DOHH2 (cell line): ENCODE measurements around the gene CACNA1D.

Source experiments
- H3F3A ChIP-seq: fragments of 200-600 bp; sonication (generic), shearing (Covaris generic); 2 replicates; pipeline ENCODE4 v1.6.0; 2016; ENCODE audit warnings: antibody characterized with exemption, mild to moderate bottlenecking; ENCODE audit not compliant: control insufficient read depth, insufficient read depth
- H3K27ac ChIP-seq: fragments of 200-600 bp; sonication (generic); 2 replicates; pipeline ENCODE4 v1.5.1; 2014; ENCODE audit warnings: low read depth, mild to moderate bottlenecking, low read length, moderate library complexity
- H3K27me3 ChIP-seq: fragments of 200-600 bp; sonication (generic); 2 replicates; pipeline ENCODE4 v1.6.1; 2014; ENCODE audit warnings: mild to moderate bottlenecking, low read length, mixed read lengths; ENCODE audit not compliant: control insufficient read depth
- H3K36me3 ChIP-seq: fragments of 200-600 bp; sonication (generic); 2 replicates; pipeline ENCODE4 v1.6.1; 2014; ENCODE audit warnings: mild to moderate bottlenecking, low read length, moderate library complexity, mixed read lengths; ENCODE audit not compliant: control insufficient read depth
- H3K4me1 ChIP-seq: fragments of 200-600 bp; sonication (generic); 2 replicates; pipeline ENCODE4 v1.6.1; 2014; ENCODE audit warnings: mild to moderate bottlenecking, low read length, mixed read lengths; ENCODE audit not compliant: control insufficient read depth
- H3K4me2 ChIP-seq: fragments of 200-600 bp; sonication (generic); 2 replicates; pipeline ENCODE4 v1.6.0; 2014; ENCODE audit warnings: mild to moderate bottlenecking, low read length, moderate library complexity
- H3K4me3 ChIP-seq: fragments of 200-600 bp; sonication (generic); 2 replicates; pipeline ENCODE4 v1.5.1; 2014; ENCODE audit warnings: mild to moderate bottlenecking, low read length, mixed read lengths
- H3K79me2 ChIP-seq: fragments of 200-600 bp; sonication (generic); 2 replicates; pipeline ENCODE4 v1.6.1; 2014; ENCODE audit warnings: mild to moderate bottlenecking, low read length, mixed read lengths; ENCODE audit not compliant: control insufficient read depth
- H3K9me2 ChIP-seq: fragments of 200-600 bp; sonication (generic); replicated peaks from 2 replicates; pipeline ENCODE4 v1.6.1; 2014; ENCODE audit warnings: mild to moderate bottlenecking, low read length, mixed read lengths; ENCODE audit not compliant: control insufficient read depth
- H3K9me3 ChIP-seq: fragments of 200-600 bp; sonication (generic); 2 replicates; pipeline ENCODE4 v1.6.1; 2014; ENCODE audit warnings: antibody characterized with exemption, low read length, mixed read lengths; ENCODE audit not compliant: control insufficient read depth, insufficient read depth
- H4K20me1 ChIP-seq: fragments of 200-600 bp; sonication (generic); 2 replicates; pipeline ENCODE4 v1.6.0; 2014; ENCODE audit warnings: low read depth, mild to moderate bottlenecking, antibody characterized with exemption, low read length, moderate library complexity; ENCODE audit not compliant: control insufficient read depth, insufficient read depth
- EZH2phosphoT487 ChIP-seq: fragments of 200-600 bp; sonication (generic); IDR thresholded peaks from 2 replicates; pipeline ENCODE4 v1.6.1; 2017; ENCODE audit warnings: borderline replicate concordance, mild to moderate bottlenecking, antibody characterized with exemption, low read length, moderate library complexity, mixed read lengths
- TF ChIP-seq, protein P1 (sequence below): fragments of 200-600 bp; sonication (generic); IDR thresholded peaks from one replicate; pipeline ENCODE4 v1.5.1; 2014; ENCODE audit warnings: antibody characterized with exemption, mild to moderate bottlenecking, low read depth, low read length; ENCODE audit not compliant: poor library complexity, severe bottlenecking

Gene CACNA1D

DNA sequence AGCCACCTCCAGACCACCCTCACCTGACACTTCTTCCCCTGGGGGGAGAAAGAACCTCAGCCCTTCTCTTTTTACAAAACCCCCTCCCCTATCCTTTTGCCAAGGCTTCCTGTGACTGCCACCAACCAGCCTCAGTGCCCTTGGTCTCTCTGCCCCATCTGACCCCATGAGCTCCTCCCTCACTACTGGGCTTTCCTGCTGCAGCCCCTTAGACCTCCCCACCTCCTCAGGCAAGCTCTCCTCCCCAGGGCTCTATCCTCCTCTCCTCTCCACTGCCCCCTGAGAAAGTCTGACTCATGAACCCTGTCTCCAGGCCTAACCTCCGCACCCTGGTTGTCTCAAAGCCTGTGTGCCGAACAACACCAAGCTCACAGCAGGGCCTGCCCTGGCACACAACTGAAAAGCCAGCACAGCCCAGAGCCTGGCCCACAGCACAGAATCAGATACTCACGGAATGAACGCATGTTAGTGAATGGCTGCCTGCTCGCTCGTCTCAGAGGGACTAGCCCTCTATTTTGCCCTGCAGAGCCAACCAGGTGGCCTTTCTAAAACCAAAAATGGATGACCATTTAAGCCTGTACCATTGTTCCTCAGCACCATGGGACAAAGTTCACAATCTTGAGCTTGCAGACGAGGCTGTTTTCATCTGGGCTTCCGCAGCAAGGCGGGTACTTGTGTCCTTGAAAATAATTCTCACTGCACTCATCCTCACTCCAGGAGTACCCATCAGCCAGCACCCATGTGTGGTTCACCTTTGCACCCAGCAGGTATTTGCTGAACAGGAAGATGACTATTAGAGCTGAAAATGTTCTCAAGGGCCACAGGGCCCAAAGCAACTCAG is 350.1 kb downstream of the CACNA1D start:
- no peak overlapping the region for H3K4me2 ChIP-seq
- no peaks in the 10 kb centered on the region for H3K9me3 ChIP-seq
- no peaks in the 10 kb centered on the region for H3K9me2 ChIP-seq
- H3K27ac ChIP-seq, result no peak overlapping the region
- peaks cover 51% of the 10 kb centered on the region for H3K27me3 ChIP-seq
- no peaks in the 10 kb centered on the region for H4K20me1 ChIP-seq
- TF ChIP-seq EZH2phosphoT487, result no peak
- TF ChIP-seq, protein P1, sequence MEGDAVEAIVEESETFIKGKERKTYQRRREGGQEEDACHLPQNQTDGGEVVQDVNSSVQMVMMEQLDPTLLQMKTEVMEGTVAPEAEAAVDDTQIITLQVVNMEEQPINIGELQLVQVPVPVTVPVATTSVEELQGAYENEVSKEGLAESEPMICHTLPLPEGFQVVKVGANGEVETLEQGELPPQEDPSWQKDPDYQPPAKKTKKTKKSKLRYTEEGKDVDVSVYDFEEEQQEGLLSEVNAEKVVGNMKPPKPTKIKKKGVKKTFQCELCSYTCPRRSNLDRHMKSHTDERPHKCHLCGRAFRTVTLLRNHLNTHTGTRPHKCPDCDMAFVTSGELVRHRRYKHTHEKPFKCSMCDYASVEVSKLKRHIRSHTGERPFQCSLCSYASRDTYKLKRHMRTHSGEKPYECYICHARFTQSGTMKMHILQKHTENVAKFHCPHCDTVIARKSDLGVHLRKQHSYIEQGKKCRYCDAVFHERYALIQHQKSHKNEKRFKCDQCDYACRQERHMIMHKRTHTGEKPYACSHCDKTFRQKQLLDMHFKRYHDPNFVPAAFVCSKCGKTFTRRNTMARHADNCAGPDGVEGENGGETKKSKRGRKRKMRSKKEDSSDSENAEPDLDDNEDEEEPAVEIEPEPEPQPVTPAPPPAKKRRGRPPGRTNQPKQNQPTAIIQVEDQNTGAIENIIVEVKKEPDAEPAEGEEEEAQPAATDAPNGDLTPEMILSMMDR, result no peak
- no peaks in the 10 kb centered on the region for H3K36me3 ChIP-seq
- H3K79me2 ChIP-seq, result no peaks in the 10 kb centered on the region
- H3F3A ChIP-seq, result no peaks in the 10 kb centered on the region
- H3K4me3 ChIP-seq, result no peak overlapping the region
- H3K4me1 ChIP-seq, result peaks cover 10% of the 10 kb centered on the region

DNA sequence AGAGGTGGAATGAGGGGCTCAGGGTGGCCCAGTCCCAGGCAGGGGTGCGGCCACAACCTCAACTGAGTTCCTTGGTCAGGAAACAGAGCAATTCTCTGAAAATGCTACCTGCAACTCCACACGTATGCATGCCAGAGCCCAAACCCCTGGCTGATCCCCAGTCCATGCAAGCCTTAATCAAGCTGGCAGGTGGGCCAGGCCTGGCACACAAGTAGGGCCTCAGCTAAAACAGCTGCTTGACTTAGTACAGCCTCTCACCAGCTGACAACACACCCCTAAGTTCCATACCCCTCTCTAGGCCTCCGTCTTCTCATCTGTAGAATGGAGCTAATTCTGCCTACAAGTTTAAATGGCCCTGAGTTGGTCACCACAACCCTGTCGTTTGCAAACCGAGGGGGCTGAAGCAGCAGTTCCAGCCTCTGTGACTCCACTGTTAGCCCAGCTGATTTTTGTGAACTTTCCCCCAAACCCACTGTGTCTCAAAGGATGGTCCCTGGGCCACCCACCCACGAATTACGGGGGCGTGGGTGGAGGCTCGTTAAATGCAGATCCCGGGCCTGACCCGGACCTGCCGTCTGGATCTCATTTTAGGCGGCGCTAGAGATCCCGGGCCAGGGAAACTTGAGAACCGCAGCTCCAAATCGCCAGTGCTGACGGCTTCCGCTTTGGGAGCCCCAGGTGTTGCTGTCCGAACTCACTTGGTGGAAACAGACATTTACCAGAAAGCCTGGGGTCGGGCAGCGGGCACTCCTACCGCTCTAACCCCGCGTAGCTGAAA is 350.9 kb downstream of the CACNA1D start:
- Histone ChIP-seq H3K27me3 (peaks cover 51% of the 10 kb centered on the region), H3K9me3 (no peaks in the 10 kb centered on the region), H3K4me2 (peak overlapping the region; percentile 56), H3F3A (no peaks in the 10 kb centered on the region), H3K4me1 (peaks cover 10% of the 10 kb centered on the region), H4K20me1 (no peaks in the 10 kb centered on the region), H3K9me2 (no peaks in the 10 kb centered on the region), H3K79me2 (no peaks in the 10 kb centered on the region), H3K4me3 (peak overlapping the region; percentile 42), H3K36me3 (no peaks in the 10 kb centered on the region), H3K27ac (no peak overlapping the region)
- no peak for TF ChIP-seq EZH2phosphoT487
- TF ChIP-seq, protein P1, result peak; percentile 19

DNA sequence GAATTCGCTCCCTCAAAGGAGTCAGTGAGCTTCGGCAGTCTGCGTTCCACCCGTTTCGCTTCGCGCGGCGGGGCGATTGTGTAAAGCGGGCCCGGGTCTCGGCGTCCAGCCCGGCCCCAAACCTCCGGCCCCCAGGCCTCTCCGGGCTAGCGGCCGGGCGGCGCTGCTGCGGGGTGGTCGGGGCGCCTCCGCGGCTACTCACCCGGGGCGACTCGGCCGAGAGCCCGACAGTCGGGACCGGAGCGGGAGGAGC is 351.4 kb downstream of the CACNA1D start:
- no peak; the same call in 1 of the 2 replicates for TF ChIP-seq EZH2phosphoT487
- TF ChIP-seq, protein P1, result no peak
- no peaks in the 10 kb centered on the region for H4K20me1 ChIP-seq
- no peaks in the 10 kb centered on the region for H3K9me2 ChIP-seq
- no peaks in the 10 kb centered on the region for H3K79me2 ChIP-seq
- H3K36me3 ChIP-seq, result no peaks in the 10 kb centered on the region
- H3F3A ChIP-seq, result no peaks in the 10 kb centered on the region
- H3K4me2 ChIP-seq, result peak overlapping the region; percentile 56
- peak overlapping the region; percentile 42 for H3K4me3 ChIP-seq
- no peak overlapping the region for H3K27ac ChIP-seq
- H3K9me3 ChIP-seq, result no peaks in the 10 kb centered on the region
- peaks cover 10% of the 10 kb centered on the region for H3K4me1 ChIP-seq
- peaks cover 51% of the 10 kb centered on the region for H3K27me3 ChIP-seq
